Bronchial epithelial cell (primary cell): ENCODE measurements around the gene RUBCNL. TPM values are rescaled to one million over a fixed set of nuclear protein-coding genes. Genes with fewer than 3 reads are reported as not detected.

Source experiments
- DNase-seq: peaks from one replicate; pipeline ENCODE4 v3.0.0-alpha.2; 2010; ENCODE audit warnings: low read depth
- FAIRE-seq: peaks from 2 replicates; lab custom pipeline; 2011; peaks lifted over from hg19 to GRCh38; lab: Jason Lieb, UNC
- H3K27me3 ChIP-seq: 2 replicates; pipeline ENCODE4 v1.5.1; 2011; ENCODE audit warnings: low read length; ENCODE audit not compliant: control insufficient read depth, insufficient read depth
- H3K36me3 ChIP-seq: 2 replicates; pipeline ENCODE4 v1.5.1; 2011; ENCODE audit warnings: low read length; ENCODE audit not compliant: control insufficient read depth, insufficient read depth
- H3K4me3 ChIP-seq: 2 replicates; pipeline ENCODE4 v1.5.1; 2011; ENCODE audit warnings: mild to moderate bottlenecking, low read depth, low read length, control low read depth
- CTCF ChIP-seq: IDR thresholded peaks from 2 replicates; pipeline ENCODE4 v1.5.1; 2011; ENCODE audit warnings: mild to moderate bottlenecking, moderate library complexity, low read length, control low read depth, inconsistent platforms; ENCODE audit not compliant: insufficient read depth, severe bottlenecking
- total RNA-seq: library from RNA; depleted of rRNA; stranded (reverse); fragments of >200 nt; gene quantifications from 2 replicates; pipeline ENCODE4 v1.2.1, GENCODE V29; 2014

Gene RUBCNL
- total RNA-seq, 1 donor from 2014 or later: not detected

DNA sequence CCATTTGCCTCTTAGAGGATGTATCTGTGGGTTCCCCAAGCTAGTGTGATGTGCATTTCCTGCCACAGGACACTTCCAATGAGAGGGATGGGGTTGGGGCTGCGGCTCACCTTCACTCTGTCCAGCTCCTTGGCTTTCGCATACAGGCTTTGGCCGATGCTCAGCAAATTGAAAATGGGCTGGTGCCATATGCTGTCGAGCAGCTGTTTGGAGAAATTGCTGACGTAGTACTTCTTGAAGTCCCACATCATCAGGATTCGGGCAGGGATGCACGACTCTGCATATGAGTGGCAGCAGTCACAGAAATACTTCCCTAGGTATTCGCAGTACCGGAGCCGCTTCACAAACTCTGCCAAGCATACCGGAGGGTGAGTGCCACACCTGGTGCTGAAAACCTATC, 37.0 kb downstream of the RUBCNL start:
- no peak for DNase-seq
- H3K4me3 ChIP-seq: no peak overlapping the region
- no peaks in the 10 kb centered on the region for H3K27me3 ChIP-seq
- FAIRE-seq: no peak
- no peaks in the 10 kb centered on the region for H3K36me3 ChIP-seq
- no peak for TF ChIP-seq CTCF

DNA sequence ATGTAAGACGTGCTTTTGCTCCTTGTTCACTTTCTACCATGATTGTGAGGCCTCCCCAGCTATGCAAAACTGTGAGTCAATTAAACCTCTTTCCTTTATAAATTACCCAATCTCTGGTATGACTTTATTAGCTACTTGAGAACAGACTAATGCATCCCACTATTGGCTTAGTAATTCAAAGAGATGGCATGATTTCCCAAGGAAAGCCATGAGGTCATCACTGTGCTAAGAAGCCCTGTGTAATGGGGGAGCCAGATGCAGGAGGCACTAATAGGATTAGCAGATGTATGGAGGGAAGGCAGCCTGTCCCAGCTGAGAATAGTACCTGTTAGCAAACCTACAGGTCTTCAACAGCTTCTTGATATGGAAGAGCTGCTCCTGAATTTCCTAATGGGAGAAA, 38.1 kb downstream of the RUBCNL start:
- FAIRE-seq: no peak
- H3K36me3 ChIP-seq: no peaks in the 10 kb centered on the region
- H3K4me3 ChIP-seq: no peak overlapping the region
- no peaks in the 10 kb centered on the region for H3K27me3 ChIP-seq
- peak; percentile 8 for DNase-seq
- TF ChIP-seq CTCF: no peak

DNA sequence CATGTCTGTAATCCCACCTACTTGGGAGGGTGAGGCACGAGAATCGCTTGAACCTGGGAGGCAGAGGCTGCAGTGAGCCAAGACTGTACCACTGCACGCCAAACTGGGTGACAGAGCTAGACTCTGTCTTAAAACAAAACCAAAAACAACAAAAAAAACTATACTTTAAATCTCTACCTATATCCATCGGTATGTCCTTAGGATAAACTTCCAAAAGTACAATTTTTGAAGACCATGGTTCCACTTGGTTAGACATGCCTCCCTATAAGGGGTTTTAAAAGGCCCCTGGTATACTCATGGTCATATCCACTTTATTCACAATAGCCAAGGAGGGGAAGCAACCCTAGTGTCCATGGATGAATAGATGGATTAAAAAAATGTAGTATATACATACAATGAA, 39.8 kb downstream of the RUBCNL start:
- no peak for DNase-seq
- no peaks in the 10 kb centered on the region for H3K36me3 ChIP-seq
- no peak for FAIRE-seq
- no peak overlapping the region for H3K4me3 ChIP-seq
- no peaks in the 10 kb centered on the region for H3K27me3 ChIP-seq
- TF ChIP-seq CTCF: no peak

GRCh38 chr13:46345866-46346265, 41.2 kb downstream of the RUBCNL start:
- no peak for FAIRE-seq

DNA sequence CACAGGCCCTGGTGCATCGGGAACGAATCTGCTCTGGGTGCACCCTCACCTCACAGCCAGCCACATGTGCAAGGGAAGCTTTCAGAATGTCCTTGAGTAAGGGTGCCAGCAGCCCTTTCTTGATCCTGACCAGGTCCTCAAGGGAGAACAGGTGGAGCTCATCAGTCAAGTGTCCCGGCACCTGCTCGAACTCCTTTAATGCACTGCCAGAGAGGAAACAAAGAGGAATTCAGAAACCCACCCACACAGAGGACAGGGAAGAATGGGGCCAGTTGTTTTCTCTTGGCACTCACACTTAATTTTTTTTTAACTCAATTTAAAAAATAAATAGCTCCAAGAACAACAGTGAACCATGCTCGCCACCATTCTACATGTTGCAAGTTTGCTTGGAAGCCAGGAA, 41.7 kb downstream of the RUBCNL start:
- no peak overlapping the region for H3K4me3 ChIP-seq
- DNase-seq (no peak), FAIRE-seq (no peak)
- H3K27me3 ChIP-seq: no peaks in the 10 kb centered on the region
- no peaks in the 10 kb centered on the region for H3K36me3 ChIP-seq
- TF ChIP-seq CTCF: no peak

More at GRCh38 chr13:46345866-46346265, 41.2 kb downstream of the RUBCNL start:
- no peak for TF ChIP-seq CTCF
- Histone ChIP-seq H3K27me3 (no peaks in the 10 kb centered on the region), H3K4me3 (no peak overlapping the region), H3K36me3 (no peaks in the 10 kb centered on the region)
- DNase-seq: no peak

- FAIRE-seq (no peak), DNase-seq (no peak)
- H3K27me3 ChIP-seq: no peaks in the 10 kb centered on the region
- no peak overlapping the region for H3K4me3 ChIP-seq
- no peak for TF ChIP-seq CTCF
- H3K36me3 ChIP-seq: no peaks in the 10 kb centered on the region
Observed at GRCh38 chr13:46343279-46343994, 43.6 kb downstream of the RUBCNL start.
